Mammary epithelial cell (primary cell): ENCODE results near the gene SMPD4.
"Not testable (repeated sequence)": the region's sequence is repeated elsewhere in the genome, so short reads cannot be mapped to it uniquely, and the experiment has no call there.

Source experiments
- EZH2 ChIP-seq: IDR thresholded peaks from 2 replicates; pipeline ENCODE4 v1.6.1; 2012; ENCODE audit warnings: low read length, inconsistent platforms, borderline replicate concordance
- TF ChIP-seq, protein P1 (sequence below), 2 donors: IDR thresholded peaks in 1 of 2; conservative IDR thresholded peaks in 1 of 2; 2 replicates each; pipeline ENCODE4 v1.5.1; 2011 to 2012; ENCODE audit warnings: inconsistent platforms in 2 of 2, low read length in 2 of 2, mild to moderate bottlenecking in 2 of 2, control low read depth in 1 of 2, low read depth in 1 of 2; ENCODE audit not compliant: insufficient read depth in 1 of 2; ENCODE audit errors: extremely low read depth in 1 of 2

- TF ChIP-seq, protein P1, sequence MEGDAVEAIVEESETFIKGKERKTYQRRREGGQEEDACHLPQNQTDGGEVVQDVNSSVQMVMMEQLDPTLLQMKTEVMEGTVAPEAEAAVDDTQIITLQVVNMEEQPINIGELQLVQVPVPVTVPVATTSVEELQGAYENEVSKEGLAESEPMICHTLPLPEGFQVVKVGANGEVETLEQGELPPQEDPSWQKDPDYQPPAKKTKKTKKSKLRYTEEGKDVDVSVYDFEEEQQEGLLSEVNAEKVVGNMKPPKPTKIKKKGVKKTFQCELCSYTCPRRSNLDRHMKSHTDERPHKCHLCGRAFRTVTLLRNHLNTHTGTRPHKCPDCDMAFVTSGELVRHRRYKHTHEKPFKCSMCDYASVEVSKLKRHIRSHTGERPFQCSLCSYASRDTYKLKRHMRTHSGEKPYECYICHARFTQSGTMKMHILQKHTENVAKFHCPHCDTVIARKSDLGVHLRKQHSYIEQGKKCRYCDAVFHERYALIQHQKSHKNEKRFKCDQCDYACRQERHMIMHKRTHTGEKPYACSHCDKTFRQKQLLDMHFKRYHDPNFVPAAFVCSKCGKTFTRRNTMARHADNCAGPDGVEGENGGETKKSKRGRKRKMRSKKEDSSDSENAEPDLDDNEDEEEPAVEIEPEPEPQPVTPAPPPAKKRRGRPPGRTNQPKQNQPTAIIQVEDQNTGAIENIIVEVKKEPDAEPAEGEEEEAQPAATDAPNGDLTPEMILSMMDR (conservative IDR thresholded peaks at IDR 0.05 in 1 of 2, IDR thresholded peaks at IDR 0.05 in 1 of 2; ENCODE audit: extremely low read depth in 1 of 2, insufficient read depth in 1 of 2, low read depth in 1 of 2, low read length in 2 of 2), result peak; percentile 21 to 58
- TF ChIP-seq EZH2, result not testable (repeated sequence)
Measured at GRCh38 chr2:130155956-130156623, 25.3 kb downstream of the SMPD4 start.
